ENCODE data around the gene GIT2.

The GIT2 gene

GRCh38 chr12:109881752-109882151 lies 114.4 kb downstream of the GIT2 start:
- H3K9ac ChIP-seq (ENCODE audit: low read length) = no peak overlapping the region
- no peak overlapping the region for H3K4me3 ChIP-seq (ENCODE audit: low read length)
- peaks cover 14% of the 10 kb centered on the region for H3K79me2 ChIP-seq (ENCODE audit: control insufficient read depth, insufficient read depth, low read length)
- no peak overlapping the region for H4K8ac ChIP-seq (ENCODE audit: low read depth, low read length)
- peaks cover 20% of the 10 kb centered on the region for H3K4me1 ChIP-seq (ENCODE audit: control insufficient read depth, low read depth, low read length)
- no peak overlapping the region for H3K18ac ChIP-seq (ENCODE audit: low read length)
- no peak overlapping the region for H4K5ac ChIP-seq (ENCODE audit: low read length)
- no CpG with 5 or more reads among the region's 2 CpGs for WGBS (ENCODE audit: extremely low coverage, insufficient coverage, low lambda C conversion rate)
- no peak overlapping the region for H3K4ac ChIP-seq (ENCODE audit: low read depth, low read length)
- H3K23ac ChIP-seq (ENCODE audit: low read length) = no peak overlapping the region
- no peaks in the 10 kb centered on the region for H3K27me3 ChIP-seq (ENCODE audit: insufficient read depth, low read length, poor library complexity)
- no peak overlapping the region for H3K4me2 ChIP-seq (ENCODE audit: low read length)
- no peak overlapping the region for H2BK120ac ChIP-seq (ENCODE audit: low read depth, low read length)
- no peak overlapping the region for H2BK15ac ChIP-seq (replicated peaks; ENCODE audit: low read depth)
- peaks cover 12% of the 10 kb centered on the region for H3K79me1 ChIP-seq (ENCODE audit: low read length)
- peak overlapping the region; percentile 73 for H3K56ac ChIP-seq (ENCODE audit: low read length)
- H2BK5ac ChIP-seq (ENCODE audit: low read length) = peak overlapping the region; percentile 73
- peak overlapping the region; percentile 69 for H2AK5ac ChIP-seq (ENCODE audit: low read length)
- DNase-seq = peak; percentile 21
- no peaks in the 10 kb centered on the region for H3K36me3 ChIP-seq (ENCODE audit: control insufficient read depth, insufficient read depth, low read length)
- peak overlapping the region; percentile 79 for H3K27ac ChIP-seq (ENCODE audit: low read depth, low read length)

GRCh38 chr12:109880938-109881337 lies 115.2 kb downstream of the GIT2 start:
- Histone ChIP-seq H3K27me3 (ENCODE audit: insufficient read depth, low read length, poor library complexity) (no peaks in the 10 kb centered on the region), H3K4me2 (ENCODE audit: low read length) (peak overlapping the region; percentile 94), H3K56ac (ENCODE audit: low read length) (peak overlapping the region; percentile 93), H3K79me1 (ENCODE audit: low read length) (peaks cover 12% of the 10 kb centered on the region), H2BK15ac (replicated peaks; ENCODE audit: low read depth) (no peak overlapping the region), H4K8ac (ENCODE audit: low read depth, low read length) (peak overlapping the region; percentile 98), H4K5ac (ENCODE audit: low read length) (no peak overlapping the region), H3K4me3 (ENCODE audit: low read length) (peak overlapping the region; percentile 31), H3K9ac (ENCODE audit: low read length) (peak overlapping the region; percentile 86), H3K4ac (ENCODE audit: low read depth, low read length) (peak overlapping the region; percentile 38), H2BK5ac (ENCODE audit: low read length) (peak overlapping the region; percentile 45), H3K79me2 (ENCODE audit: control insufficient read depth, insufficient read depth, low read length) (peaks cover 14% of the 10 kb centered on the region), H3K36me3 (ENCODE audit: control insufficient read depth, insufficient read depth, low read length) (no peaks in the 10 kb centered on the region), H3K27ac (ENCODE audit: low read depth, low read length) (peak overlapping the region; percentile 96), H3K18ac (ENCODE audit: low read length) (peak overlapping the region; percentile 65), H3K4me1 (ENCODE audit: control insufficient read depth, low read depth, low read length) (peaks cover 20% of the 10 kb centered on the region), H3K23ac (ENCODE audit: low read length) (no peak overlapping the region), H2AK5ac (ENCODE audit: low read length) (no peak overlapping the region), H2BK120ac (ENCODE audit: low read depth, low read length) (no peak overlapping the region)
- peak; percentile 73 for DNase-seq
- whole genome bisulfite sequencing (ENCODE audit: extremely low coverage, insufficient coverage, low lambda C conversion rate) = no CpG with 5 or more reads among the region's 9 CpGs

GRCh38 chr12:109880043-109880931 lies 115.9 kb downstream of the GIT2 start, which contains the start of gene GLTP:
Gene GLTP (minus strand): TSS chr12:109880541. CDS start chr12:109880374, 167 bp downstream.
- H3K4me3 ChIP-seq (ENCODE audit: low read length) = peak within 1 kb of the TSS; percentile 73
- H3K4me1 ChIP-seq (ENCODE audit: control insufficient read depth, low read depth, low read length) = peaks cover 20% of the 10 kb centered on the region
- peaks cover 15% of the 10 kb centered on the region for H3K79me2 ChIP-seq (ENCODE audit: control insufficient read depth, insufficient read depth, low read length)
- WGBS (ENCODE audit: extremely low coverage, insufficient coverage, low lambda C conversion rate) = no CpG with 5 or more reads among the region's 92 CpGs
- no peak within 1 kb of the TSS for H4K5ac ChIP-seq (ENCODE audit: low read length)
- H3K23ac ChIP-seq (ENCODE audit: low read length) = peak within 1 kb of the TSS; percentile 89
- H3K79me1 ChIP-seq (ENCODE audit: low read length) = peaks cover 12% of the 10 kb centered on the region
- H3K36me3 ChIP-seq (ENCODE audit: control insufficient read depth, insufficient read depth, low read length) = no peaks in the 10 kb centered on the region
- H2BK15ac ChIP-seq (replicated peaks; ENCODE audit: low read depth) = no peak within 1 kb of the TSS
- H4K8ac ChIP-seq (ENCODE audit: low read depth, low read length) = peak within 1 kb of the TSS; percentile 98
- no peaks in the 10 kb centered on the region for H3K27me3 ChIP-seq (ENCODE audit: insufficient read depth, low read length, poor library complexity)
- DNase-seq = peak; percentile 91
- H2BK120ac ChIP-seq (ENCODE audit: low read depth, low read length) = no peak within 1 kb of the TSS
- H3K18ac ChIP-seq (ENCODE audit: low read length) = peak within 1 kb of the TSS; percentile 65
- H3K56ac ChIP-seq (ENCODE audit: low read length) = peak within 1 kb of the TSS; percentile 93
- peak within 1 kb of the TSS; percentile 86 for H3K9ac ChIP-seq (ENCODE audit: low read length)
- H2BK5ac ChIP-seq (ENCODE audit: low read length) = peak within 1 kb of the TSS; percentile 45
- peak within 1 kb of the TSS; percentile 38 for H3K4ac ChIP-seq (ENCODE audit: low read depth, low read length)
- H3K4me2 ChIP-seq (ENCODE audit: low read length) = peak within 1 kb of the TSS; percentile 100
- H2AK5ac ChIP-seq (ENCODE audit: low read length) = peak within 1 kb of the TSS; percentile 69
- H3K27ac ChIP-seq (ENCODE audit: low read depth, low read length) = peak within 1 kb of the TSS; percentile 96

Measured in mesendoderm (in vitro differentiated cells).